ENCODE results near the gene KDSR.
"Not testable (repeated sequence)": the region's sequence is repeated elsewhere in the genome, so short reads cannot be mapped to it uniquely, and the experiment has no call there.

The KDSR gene

DNA sequence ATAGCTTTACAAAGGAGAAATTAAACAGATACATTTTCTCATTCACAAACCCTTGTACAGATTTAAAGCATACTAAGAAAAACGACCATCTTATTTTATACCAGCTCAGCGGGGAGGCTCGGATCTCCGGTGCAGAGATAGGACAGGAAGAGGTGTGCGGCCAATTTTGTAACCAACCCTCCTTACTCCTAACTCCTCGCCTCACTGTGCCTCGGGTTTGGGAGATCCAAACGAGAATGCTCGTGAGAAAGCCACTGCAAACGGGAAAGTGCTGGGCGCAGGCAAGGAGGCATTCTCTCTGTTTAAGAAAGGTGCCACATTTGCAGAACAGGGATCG lies 1.2 kb downstream of the KDSR start:
- no peak for DNase-seq

DNA sequence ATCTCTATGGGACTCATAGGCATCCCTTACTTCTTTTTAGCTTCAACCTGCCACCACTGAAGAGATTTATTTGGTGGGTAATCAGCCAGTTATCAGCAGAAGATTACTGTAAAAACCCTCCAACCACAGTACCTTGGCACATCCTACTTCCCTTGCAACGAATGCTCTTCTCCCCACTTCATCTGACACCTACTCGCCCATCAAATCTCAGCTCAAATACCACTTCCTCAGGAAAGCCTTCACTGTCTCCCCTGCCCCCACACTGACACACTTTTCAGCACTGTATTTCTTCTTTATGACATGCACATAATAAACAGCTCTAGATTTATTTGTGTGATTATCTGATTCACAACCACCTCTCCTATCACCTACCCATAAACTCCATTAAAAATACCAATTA lies 3.1 kb downstream of the KDSR start:
- no peak for DNase-seq

GRCh38 chr18:63363420-63363819 lies 3.6 kb downstream of the KDSR start:
- not testable (repeated sequence) for DNase-seq

- DNase-seq, result no peak
Observed at GRCh38 chr18:63356272-63356896, 10.6 kb downstream of the KDSR start.

GRCh38 chr18:63350230-63350629 lies 16.8 kb downstream of the KDSR start:
- DNase-seq, result no peak

- DNase-seq, result no peak
Observed at GRCh38 chr18:63348508-63349136, 18.4 kb downstream of the KDSR start.

- DNase-seq, result no peak
Observed at GRCh38 chr18:63346480-63347183, 20.4 kb downstream of the KDSR start.

DNA sequence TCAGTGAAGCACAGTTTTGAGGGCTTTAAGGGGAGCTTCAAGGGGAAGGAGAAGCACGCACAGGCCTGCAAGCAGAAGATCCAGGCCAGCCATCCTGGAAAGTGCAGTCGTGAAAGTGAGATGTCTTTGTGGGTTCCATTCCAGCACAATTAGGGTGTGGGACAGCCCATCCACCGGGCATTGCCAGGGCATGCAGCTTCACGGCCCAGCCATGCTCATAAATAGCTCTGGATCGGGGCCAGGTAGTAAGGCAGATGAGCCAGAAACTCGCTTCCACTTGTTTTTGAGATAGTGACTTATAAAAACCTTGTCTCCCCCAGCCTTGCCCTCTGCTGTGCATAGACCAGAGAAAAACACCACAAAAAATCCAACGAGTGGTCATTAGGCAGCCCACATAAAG lies 21.0 kb downstream of the KDSR start:
- DNase-seq, result peak in 1 of 2 experiments; percentile 27

- no peak for DNase-seq
Observed at GRCh38 chr18:63344918-63345317, 22.1 kb downstream of the KDSR start.

DNA sequence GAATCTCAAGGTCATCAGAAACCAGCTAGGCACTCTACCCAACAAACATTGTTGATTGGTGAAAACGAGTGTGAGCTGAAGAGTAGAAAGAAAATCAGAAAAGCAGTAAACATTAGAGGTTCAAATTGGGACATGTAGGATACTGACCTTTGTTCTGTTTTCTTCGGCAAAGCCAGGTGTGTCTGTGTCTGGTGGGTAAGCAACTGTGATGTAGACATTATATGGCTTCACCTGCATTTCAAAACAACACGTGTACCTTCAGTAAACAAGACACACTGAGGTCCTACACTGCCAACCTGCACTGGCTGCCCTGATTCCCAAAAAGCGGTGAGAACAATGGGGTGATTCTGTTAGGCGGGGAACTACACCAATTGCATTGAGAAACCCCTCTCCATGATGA lies 22.7 kb downstream of the KDSR start:
- no peak for DNase-seq

DNA sequence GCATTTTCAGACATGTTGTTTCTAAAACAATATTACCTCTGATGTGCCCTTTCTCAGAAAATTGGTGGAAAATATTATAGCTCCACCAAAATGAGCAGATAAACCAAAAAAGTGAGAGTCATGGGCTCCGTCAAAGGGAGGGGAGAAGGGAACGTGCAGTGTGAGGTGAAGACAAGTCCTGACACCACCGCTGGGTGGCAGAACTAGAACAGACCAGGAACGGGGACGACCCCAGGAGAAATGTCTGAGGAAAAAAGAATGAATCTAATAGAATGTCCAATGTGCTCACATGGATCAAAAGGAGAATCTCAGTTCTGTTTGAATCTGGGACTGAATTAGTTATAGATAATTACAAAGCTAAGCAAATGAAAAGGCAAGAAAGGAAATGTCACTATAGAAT lies 24.8 kb downstream of the KDSR start:
- DNase-seq, result no peak

GRCh38 chr18:63339920-63340484 lies 27.0 kb downstream of the KDSR start:
- peak in 1 of 2 experiments; percentile 37 for DNase-seq

DNA sequence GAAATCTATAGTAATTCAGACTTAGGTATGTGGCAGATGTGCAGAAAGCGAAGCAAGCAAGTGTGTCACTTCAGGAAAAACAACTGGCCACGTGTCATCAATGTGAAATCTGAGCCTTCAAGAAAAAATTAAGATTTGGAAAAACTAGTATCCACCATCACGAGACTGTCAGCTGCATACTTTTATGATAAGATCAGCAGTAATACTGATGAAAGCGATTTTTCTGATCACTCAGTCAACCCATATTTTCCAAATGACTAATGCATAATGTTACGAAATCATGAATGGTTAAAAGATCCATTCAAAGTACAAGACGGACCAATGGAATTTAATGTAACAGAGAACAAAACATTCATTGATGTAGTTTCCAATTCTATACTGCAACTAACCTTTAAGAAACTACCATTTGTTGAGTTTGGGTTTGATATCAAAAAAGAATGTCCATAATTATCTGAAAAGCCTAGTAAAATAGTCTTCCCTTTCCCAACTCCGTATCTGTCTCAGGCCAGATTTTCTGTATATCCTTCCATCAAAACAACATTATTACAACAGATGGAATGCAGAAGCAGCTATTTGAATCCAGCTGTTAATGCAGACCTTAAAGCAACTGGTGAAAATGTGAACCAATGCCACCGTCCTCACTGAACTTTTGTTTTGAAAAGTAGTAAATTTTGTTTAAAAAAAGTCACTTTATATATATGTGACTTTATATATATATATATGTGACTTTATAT lies 30.5 kb downstream of the KDSR start:
- no peak for DNase-seq

- no peak for DNase-seq
Observed at GRCh38 chr18:63331105-63331504, 35.9 kb downstream of the KDSR start.

GRCh38 chr18:63329431-63330145 lies 37.4 kb downstream of the KDSR start:
- DNase-seq, result no peak

- DNase-seq, result no peak
Observed at GRCh38 chr18:63326011-63326410, 41.0 kb downstream of the KDSR start.

GRCh38 chr18:63325086-63325686 lies 41.8 kb downstream of the KDSR start:
- DNase-seq, result no peak

GRCh38 chr18:63322908-63323634 lies 43.9 kb downstream of the KDSR start:
- DNase-seq, result peak; percentile 39 to 72

DNA sequence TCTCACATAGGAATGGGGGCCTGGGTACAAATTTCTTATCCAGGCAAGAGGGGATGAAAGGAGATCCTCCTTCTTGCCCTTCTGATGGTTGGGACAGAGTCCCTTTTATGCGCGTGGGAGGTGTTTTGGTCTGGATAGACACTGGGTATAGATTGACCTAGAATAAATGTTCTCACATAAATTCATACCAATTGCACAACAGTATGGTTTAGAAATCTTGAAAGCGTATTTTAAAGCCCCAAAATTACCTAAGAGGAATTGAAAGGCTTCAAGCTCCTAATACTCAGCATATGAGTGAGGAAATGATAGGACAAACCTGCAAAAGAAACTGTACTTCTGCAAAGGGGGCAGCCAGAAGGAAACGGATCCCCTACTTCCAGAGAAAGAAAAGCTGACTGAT lies 44.8 kb downstream of the KDSR start:
- no peak for DNase-seq

GRCh38 chr18:63321291-63321690 lies 45.7 kb downstream of the KDSR start:
- no peak for DNase-seq

DNA sequence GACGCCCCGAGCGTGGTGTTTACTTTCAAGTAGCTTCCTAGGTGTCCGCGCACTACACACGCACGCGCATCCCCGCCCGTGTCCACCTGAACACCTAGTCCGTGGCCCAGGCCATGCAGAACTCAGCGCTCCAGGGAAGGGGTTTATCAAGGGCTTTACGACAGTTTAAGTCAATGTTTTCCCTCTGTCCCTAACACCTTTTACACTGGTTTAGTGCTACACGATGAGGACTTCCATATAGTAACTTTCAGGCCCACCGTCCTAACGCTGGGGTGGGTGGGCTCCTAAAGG lies 46.1 kb downstream of the KDSR start:
- no peak for DNase-seq
